ENCODE measurements around the gene MCM3AP. TPM values are rescaled to one million over a fixed set of nuclear protein-coding genes. Genes with fewer than 3 reads are reported as not detected.
A peak's percentile ranks its signal among the peaks of the same experiment; 100 is the strongest.

The MCM3AP gene
- total and polyA plus RNA-seq, 9 of the 15 experiments (the other 6 are each of a cell fraction or from before 2014, with no cell fraction given) = 6.5 to 179 (median 69.6) TPM

DNA sequence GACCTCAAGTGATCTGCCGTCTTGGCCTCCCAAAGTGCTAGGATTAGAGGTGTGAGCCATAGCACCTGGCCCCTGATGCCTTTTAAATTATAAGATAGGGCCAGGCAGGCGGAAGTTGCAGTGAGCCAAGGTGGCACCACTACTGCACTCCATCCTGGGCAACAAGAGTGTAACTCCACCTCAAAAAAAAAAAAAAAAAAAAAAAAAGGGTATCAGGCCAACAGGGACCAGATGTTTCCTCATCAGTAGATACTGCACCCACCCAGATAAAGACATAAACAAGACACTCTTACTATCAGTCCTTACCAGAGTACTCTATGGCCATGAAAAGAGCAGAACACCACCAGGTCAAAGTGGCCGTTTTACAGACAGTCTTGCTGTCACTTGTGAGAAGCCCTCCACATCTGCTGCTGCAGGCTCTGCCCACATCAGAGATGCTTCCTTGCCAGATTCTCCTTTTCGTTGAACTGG lies 35.0 kb upstream of the MCM3AP start (continued):
- TF ChIP-seq WHSC1 (IDR thresholded peaks at IDR 0.05; ENCODE audit: low read length) (no peak), TSC22D4 (tag; IDR thresholded peaks at IDR 0.05) (no peak), ZSCAN32 (CRISPR knock-in tag; IDR thresholded peaks at IDR 0.05) (no peak), KDM2B (CRISPR knock-in tag; IDR thresholded peaks at IDR 0.05) (no peak), E2F3 (CRISPR knock-in tag; IDR thresholded peaks at IDR 0.05) (no peak), HLTF (IDR thresholded peaks at IDR 0.05) (peak; percentile 98), ZKSCAN1 (IDR thresholded peaks at IDR 0.05; ENCODE audit: low read depth, low read length) (peak; percentile 35; the same call in 1 of the 2 replicates)
- TF ChIP-seq, protein P1, sequence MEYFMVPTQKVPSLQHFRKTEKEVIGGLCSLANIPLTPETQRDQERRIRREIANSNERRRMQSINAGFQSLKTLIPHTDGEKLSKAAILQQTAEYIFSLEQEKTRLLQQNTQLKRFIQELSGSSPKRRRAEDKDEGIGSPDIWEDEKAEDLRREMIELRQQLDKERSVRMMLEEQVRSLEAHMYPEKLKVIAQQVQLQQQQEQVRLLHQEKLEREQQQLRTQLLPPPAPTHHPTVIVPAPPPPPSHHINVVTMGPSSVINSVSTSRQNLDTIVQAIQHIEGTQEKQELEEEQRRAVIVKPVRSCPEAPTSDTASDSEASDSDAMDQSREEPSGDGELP (CRISPR knock-in tag; IDR thresholded peaks at IDR 0.05; ENCODE audit: borderline replicate concordance) = peak; percentile 72
- TF ChIP-seq, protein P2, sequence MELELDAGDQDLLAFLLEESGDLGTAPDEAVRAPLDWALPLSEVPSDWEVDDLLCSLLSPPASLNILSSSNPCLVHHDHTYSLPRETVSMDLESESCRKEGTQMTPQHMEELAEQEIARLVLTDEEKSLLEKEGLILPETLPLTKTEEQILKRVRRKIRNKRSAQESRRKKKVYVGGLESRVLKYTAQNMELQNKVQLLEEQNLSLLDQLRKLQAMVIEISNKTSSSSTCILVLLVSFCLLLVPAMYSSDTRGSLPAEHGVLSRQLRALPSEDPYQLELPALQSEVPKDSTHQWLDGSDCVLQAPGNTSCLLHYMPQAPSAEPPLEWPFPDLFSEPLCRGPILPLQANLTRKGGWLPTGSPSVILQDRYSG (tag; conservative IDR thresholded peaks at IDR 0.05; ENCODE audit: low read depth) = no peak
- TF ChIP-seq, protein P3, sequence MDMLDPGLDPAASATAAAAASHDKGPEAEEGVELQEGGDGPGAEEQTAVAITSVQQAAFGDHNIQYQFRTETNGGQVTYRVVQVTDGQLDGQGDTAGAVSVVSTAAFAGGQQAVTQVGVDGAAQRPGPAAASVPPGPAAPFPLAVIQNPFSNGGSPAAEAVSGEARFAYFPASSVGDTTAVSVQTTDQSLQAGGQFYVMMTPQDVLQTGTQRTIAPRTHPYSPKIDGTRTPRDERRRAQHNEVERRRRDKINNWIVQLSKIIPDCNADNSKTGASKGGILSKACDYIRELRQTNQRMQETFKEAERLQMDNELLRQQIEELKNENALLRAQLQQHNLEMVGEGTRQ (CRISPR knock-in tag; IDR thresholded peaks at IDR 0.05) = no peak
- TF ChIP-seq, protein P4, sequence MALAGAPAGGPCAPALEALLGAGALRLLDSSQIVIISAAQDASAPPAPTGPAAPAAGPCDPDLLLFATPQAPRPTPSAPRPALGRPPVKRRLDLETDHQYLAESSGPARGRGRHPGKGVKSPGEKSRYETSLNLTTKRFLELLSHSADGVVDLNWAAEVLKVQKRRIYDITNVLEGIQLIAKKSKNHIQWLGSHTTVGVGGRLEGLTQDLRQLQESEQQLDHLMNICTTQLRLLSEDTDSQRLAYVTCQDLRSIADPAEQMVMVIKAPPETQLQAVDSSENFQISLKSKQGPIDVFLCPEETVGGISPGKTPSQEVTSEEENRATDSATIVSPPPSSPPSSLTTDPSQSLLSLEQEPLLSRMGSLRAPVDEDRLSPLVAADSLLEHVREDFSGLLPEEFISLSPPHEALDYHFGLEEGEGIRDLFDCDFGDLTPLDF (CRISPR knock-in tag; IDR thresholded peaks at IDR 0.05) = no peak
- TF ChIP-seq, protein P5, sequence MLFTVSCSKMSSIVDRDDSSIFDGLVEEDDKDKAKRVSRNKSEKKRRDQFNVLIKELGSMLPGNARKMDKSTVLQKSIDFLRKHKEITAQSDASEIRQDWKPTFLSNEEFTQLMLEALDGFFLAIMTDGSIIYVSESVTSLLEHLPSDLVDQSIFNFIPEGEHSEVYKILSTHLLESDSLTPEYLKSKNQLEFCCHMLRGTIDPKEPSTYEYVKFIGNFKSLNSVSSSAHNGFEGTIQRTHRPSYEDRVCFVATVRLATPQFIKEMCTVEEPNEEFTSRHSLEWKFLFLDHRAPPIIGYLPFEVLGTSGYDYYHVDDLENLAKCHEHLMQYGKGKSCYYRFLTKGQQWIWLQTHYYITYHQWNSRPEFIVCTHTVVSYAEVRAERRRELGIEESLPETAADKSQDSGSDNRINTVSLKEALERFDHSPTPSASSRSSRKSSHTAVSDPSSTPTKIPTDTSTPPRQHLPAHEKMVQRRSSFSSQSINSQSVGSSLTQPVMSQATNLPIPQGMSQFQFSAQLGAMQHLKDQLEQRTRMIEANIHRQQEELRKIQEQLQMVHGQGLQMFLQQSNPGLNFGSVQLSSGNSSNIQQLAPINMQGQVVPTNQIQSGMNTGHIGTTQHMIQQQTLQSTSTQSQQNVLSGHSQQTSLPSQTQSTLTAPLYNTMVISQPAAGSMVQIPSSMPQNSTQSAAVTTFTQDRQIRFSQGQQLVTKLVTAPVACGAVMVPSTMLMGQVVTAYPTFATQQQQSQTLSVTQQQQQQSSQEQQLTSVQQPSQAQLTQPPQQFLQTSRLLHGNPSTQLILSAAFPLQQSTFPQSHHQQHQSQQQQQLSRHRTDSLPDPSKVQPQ (CRISPR knock-in tag; IDR thresholded peaks at IDR 0.05; ENCODE audit: borderline replicate concordance) = no peak

All from K562 (cell line).